HG03159 (cell line): ENCODE data around the gene SHISAL2B.
"Not testable (repeated sequence)": the region's sequence is repeated elsewhere in the genome, so short reads cannot be mapped to it uniquely, and the experiment has no call there.

ENCODE experiments used
- ATAC-seq: cut with Tn5 transposase; IDR thresholded peaks from one replicate; pipeline ENCODE4 v1.9.1; 2021; ENCODE audit warnings: mild to moderate bottlenecking, moderate library complexity; ENCODE audit not compliant: unreplicated experiment

The SHISAL2B gene

DNA sequence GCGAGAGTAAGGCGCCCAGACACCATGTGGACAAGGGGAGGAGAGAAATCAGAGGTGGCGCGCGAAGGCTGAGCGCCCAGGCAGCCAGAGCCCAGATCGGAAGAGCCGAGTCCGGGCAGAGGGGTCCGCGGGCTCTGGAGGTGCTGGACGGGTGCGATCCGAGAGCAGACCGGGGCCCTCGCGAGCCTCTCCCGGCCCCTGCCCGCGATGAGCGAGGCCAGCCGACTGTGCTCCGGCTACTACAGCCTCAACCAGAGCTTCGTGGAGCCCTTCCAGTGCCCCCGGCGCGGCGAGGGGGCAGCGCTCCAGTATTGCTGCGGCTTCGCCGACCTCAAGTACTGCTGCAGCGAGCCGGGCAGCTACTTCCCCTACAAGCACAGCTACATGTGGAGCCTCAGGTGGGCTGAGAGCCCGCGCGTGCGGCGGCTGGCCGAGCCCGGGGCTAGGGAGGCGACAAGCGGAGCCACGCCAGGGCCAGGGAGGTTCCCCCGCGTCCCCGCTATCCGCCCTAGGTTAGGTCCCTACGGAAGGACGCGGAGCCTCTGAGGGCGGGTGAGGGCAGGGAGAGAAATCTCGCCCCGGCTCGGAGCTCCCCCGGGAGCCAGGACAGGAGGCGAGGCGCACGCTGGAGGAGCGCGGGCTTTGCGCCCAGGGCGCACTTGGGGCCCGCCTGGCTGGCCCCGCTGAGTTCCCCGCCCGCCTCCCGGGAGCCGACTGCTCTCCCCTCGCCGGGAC lies at the start of gene SHISAL2B:
SHISAL2B (plus strand) TSS at position 87 of the 735 bp plus-strand sequence; CDS start at position 208, 121 bp downstream.
- no peak for ATAC-seq

- ATAC-seq, result no peak
These were observed 45.5 kb upstream of the SHISAL2B start for GRCh38 chr5:64644831-64645230.

- ATAC-seq, result no peak
These were observed 44.1 kb upstream of the SHISAL2B start for GRCh38 chr5:64646169-64646568.

- ATAC-seq, result no peak
These were observed 40.8 kb upstream of the SHISAL2B start for GRCh38 chr5:64649512-64649911.

DNA sequence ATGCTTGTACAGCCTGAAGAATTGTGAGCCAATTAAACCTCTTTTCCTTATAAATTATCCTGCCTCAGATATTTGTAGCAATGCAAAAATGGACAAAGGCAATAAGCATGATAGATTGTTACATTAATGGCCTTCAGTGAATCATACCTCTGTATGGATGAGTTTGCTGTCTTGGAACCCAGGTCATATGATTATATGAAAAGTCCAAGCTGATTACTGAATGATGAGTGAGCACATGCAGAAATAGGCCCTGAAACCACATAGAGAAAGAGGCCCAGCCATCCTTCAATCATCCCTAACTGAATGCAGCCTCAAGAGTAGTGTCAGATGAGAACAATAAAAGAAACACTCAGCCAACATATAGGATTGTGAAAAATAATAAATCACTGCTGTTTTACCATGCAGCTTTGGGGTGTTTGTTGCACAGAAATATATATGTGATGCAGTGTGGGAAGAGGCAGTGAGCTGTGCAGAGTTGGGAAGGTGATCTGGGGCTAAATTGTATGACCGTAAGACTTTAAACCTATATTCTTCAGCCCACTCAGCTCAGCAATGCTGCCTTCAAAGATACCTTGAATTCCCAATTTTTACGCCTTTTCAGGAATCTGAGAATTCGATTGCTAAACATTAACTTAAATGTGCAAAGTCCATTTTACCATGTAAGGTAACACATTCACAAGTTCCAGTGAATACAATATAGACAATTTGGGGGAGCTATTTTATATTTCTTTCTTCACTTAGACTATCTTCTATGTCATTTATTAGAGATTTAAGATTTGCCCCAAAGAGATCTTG lies 36.3 kb upstream of the SHISAL2B start:
- ATAC-seq, result no peak

DNA sequence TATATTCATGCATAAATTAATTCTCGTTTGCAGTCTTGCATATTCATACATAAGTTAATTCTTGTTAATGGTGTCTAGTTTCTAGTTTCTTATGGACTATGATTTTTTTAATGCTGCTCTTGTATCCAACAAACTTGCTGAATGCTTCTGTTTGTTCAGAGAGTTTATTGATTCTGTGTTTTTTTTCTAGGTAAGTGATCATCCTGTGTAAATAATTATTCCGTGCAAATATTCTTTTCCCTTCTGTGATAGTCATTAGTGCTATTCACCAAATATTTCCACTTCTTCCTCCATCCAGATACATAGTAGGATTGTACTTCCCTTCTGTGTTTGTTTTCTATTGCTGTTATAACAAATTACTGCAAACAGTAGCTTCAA lies 35.8 kb upstream of the SHISAL2B start:
- ATAC-seq, result no peak

DNA sequence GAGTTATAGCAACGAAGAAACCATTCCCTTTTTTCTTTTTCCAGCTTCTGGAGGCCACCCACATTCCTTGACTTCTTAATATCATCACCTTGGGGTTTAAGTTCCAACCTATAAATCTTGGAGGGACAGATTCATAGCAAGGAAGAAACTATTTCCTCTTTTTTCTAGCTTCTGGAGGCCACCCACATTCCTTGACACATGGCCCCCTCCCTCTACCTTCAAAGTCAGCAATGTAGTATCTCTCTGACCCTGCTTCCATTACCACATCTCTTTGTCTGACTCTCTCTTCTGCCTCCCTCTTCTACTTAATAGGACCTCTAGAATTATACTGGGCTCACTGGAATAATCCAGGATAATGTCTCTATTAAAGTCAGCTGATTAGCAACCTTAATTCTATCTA lies 34.7 kb upstream of the SHISAL2B start:
- ATAC-seq, result no peak

DNA sequence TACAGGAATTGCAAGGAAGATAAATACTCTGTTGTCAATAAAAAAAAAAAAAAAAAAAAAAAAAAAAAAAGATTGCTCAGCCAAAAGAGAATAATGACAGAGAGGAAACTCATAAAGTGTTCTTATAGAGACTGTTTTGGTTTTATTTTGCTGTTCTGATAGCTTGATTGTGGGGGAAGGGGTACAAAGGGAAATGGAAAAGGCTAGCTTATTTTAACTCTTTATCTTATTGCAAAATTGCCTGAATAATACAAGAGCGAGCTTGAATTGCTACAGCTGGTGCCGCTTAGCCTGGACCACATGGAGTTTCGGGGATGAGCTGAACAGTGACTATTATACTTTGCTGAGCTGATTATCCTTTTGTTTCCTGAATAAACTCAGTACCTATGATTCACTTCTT lies 31.0 kb upstream of the SHISAL2B start:
- no peak for ATAC-seq

- ATAC-seq, result not testable (repeated sequence)
These were observed 27.1 kb upstream of the SHISAL2B start for GRCh38 chr5:64663181-64663580.

GRCh38 chr5:64665243-64665642 lies 25.1 kb upstream of the SHISAL2B start:
- no peak for ATAC-seq

GRCh38 chr5:64666078-64666477 lies 24.2 kb upstream of the SHISAL2B start:
- no peak for ATAC-seq

GRCh38 chr5:64667068-64667467 lies 23.2 kb upstream of the SHISAL2B start:
- no peak for ATAC-seq

DNA sequence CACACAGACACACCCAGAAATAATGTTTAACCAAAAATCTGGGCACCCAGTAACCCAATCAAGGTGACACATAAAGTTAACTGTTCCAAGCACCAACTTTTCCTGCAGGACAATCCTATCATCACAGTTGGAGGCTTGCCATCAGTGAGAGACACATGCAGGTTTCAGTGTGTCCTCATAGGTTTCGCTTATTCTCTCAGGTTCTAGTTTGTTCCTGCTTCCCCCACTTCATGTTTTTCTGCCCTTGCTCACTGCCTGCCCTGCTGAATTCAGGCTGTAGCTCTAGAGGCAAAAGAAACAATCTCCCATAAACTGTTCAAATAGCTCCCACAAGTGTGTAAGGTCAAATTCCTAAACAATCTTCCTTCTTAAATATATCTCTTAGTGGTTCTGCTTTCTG lies 20.0 kb upstream of the SHISAL2B start:
- ATAC-seq, result no peak

DNA sequence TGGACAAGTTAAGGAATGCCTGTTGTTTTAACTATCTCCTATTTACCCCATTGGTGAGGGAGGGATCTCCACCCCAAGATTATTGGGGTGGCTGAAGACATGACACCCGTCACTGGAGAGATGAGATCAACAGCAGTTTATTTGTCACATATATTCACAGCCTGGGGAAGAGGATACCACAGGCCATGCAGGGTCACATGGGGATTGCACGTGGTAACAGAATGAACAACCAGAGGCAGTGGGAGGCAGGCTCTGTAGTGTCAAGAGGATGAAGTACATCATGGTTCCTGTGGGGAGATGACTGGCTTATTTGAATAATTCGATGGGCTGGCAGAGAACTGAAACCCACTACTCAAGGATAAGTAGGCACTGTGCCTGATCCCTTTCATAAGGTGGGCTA lies 18.6 kb upstream of the SHISAL2B start:
- no peak for ATAC-seq

GRCh38 chr5:64678374-64678773 lies 11.9 kb upstream of the SHISAL2B start:
- ATAC-seq, result no peak

DNA sequence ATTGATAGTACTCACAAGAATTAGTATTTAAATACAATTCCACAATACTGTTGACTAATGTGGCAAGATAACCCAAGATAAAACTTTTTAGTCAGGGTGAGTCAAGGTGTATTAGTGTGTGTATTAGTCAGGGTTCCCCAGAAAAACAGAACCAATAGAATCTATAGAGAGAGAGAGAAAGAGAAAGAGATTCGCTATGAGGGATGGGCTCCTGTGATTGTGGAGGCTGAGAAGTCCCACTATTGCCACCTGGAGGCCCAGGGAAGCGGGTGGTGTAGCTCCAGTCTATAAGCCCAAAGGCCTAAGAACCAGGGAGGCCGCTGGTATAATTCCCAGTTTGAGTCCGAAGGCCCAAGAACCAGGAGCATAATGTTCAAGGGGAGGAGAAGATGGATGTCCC lies 10.0 kb upstream of the SHISAL2B start:
- no peak for ATAC-seq

DNA sequence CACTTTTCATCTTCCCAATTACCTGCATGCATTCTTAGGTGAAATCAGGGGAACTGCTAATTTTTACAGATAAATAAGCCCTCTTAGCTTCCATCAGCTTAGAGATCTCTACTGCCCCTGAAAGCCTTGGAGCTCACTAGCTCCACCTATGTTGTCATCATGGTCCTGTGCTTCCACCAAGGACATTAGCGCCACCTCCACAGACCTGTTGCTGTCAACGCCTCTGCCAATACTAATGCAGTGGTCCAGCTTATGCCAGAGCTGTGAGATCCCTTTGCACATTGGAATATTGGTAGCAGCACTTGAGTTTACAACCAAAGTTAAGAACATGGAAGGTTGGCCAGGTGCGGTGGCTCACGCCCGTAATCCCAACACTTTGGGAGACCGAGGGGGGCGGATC lies 7.7 kb upstream of the SHISAL2B start:
- ATAC-seq, result no peak

DNA sequence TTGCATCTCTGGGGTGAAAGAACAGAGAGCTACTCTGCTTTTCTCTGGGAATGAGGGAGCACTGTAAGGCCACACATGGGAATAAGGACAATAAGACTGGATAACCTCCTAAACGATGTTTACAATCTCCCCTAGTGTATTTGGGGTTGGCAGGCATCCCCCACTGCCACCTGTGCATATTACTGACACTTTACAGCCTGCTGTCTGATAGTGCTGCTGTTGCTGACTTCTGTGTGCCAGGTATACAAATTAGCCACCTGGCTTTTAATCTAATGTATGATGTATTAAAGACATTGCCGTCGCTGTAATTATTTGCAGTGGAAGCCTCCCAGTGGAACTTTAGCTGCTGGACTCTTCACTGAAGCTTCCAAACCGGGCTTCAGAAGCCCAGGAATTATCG lies 4.4 kb upstream of the SHISAL2B start:
- no peak for ATAC-seq

DNA sequence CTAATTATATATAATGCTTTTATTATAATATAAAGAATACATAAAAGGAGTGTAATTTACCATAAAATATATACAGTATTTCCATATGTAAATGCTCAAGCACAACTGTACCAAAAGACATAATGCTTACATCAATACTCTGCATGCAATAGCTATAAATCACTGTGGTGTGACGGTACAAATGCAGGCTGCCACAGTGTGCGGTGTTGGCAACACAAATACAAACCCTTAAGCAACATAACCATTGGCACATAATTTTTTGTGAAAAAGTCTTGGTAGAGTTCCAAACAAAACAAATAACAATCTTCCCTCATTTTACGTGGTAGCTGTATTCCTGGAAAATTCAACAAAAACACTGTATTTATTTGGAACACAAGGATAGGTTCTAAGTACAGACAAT lies 1.9 kb upstream of the SHISAL2B start:
- no peak for ATAC-seq

DNA sequence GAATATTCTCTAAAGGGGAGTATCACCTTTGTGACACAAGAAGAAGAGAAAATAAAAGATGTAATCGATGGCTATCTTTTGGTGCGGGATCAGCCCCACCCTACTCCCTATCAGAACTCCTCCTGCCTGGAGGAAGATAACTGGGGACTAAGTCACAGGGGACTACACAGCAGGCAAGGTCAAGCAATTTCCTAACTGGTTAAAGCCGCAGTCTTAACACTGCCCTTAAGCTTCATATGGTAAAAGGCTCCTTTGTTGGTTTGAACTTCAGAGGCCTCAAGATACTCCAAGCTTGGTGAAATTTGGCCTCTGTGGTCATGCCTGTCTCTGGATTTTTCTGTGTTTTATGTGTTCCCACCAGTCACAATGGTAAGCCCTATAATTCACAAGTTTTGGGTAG lies 1.3 kb upstream of the SHISAL2B start:
- no peak for ATAC-seq

DNA sequence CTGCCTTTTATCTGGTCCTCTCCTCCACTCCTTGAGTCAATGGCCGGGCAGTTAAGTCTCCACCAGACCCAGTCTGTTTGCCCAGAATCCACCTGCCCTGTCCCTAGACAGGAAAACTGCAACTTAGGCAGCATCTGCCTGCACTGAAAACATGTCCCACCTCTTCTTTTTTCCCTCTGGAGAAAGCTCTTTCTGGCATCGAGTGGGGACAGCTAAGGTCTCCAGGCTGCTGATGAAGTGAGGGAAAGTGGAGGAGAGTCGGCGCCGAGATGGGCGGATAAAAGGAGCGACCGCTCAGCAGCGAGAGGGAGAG lies 243 bp upstream of the SHISAL2B start:
- no peak for ATAC-seq

DNA sequence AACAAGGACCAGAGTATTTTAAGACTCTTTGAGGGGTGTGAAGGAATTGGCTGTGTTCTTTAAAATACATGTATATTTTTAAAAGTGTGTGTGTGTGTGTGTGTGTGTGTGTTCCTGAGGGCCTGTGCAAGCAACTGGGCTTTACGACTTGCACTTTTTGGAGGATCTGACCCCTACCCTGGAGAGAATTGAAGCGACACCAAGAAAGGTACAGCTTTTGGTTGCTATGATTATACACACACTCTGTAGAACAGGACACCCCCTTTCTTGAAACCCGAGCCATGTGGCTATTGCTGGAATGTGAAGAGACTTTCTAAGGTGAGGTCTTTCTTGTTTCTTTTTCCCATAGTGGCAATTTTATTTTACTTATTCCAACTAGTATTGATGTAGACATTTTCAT lies 988 bp downstream of the SHISAL2B start:
- ATAC-seq, result no peak

DNA sequence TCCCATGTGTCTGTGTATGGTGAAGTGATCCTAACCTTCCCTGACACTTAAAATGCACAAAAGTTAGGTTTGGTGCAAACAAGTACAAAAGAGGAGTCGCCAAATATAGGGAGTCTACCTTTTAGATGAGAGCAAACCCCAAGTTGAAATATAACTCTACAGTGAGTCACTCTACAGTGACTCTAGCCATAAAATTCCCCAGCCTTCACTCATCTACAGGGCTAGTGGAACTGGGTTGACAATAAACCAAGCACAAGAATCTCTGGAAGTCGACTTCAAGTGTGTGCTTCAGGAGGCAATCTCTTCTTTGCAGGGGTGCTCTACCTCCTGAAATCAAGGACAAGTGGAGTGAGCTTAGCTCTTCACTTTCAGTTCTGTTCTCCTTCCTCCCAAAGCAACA lies 3.3 kb downstream of the SHISAL2B start:
- no peak for ATAC-seq
